SU-DHL-6 (cell line): Measurements from ENCODE around the gene CFAP54.

ENCODE experiments used
- CTCF ChIP-seq: fragments of 200-600 bp; sonication (generic); IDR thresholded peaks from one replicate; pipeline ENCODE4 v1.5.1; 2017; ENCODE audit warnings: antibody characterized with exemption, mild to moderate bottlenecking, low read length, moderate library complexity; ENCODE audit not compliant: insufficient read depth, poor library complexity, severe bottlenecking
- EZH2phosphoT487 ChIP-seq: fragments of 200-600 bp; sonication (generic), shearing (Covaris generic); conservative IDR thresholded peaks from 2 replicates; pipeline ENCODE4 v1.6.1; 2018; ENCODE audit warnings: mild to moderate bottlenecking, antibody characterized with exemption, low read length, moderate library complexity, mixed read lengths

- TF ChIP-seq CTCF (no peak), EZH2phosphoT487 (no peak)
These were observed 96.6 kb downstream of the CFAP54 start for GRCh38 chr12:96585977-96586376.
